ENCODE measurements around the gene PPA2. TPM values are rescaled to one million over a fixed set of nuclear protein-coding genes. Genes with fewer than 3 reads are reported as not detected.

The PPA2 gene
- total RNA-seq, 1 experiment from 2014 or later: 86.6 TPM

DNA sequence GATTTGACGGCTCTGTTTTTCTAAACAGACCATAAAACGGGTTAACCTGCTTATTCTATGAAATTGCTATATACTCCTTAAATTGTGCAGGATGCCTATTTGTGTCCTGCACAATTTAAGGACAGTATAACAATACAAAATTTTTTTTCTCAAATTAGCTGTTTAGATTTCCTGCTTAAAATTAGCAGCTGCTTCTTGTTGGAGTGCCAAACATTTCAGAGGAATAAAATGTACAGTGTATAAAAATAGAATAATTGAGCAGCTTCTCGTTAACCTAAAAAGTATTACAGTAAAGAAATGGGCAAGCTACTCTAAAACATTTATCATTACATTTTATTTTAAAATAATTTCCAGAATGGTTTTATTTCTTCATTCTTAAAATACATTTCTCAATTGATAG, 100.5 kb downstream of the PPA2 start:
- intact Hi-C loops (cut with micrococcal nuclease; ENCODE audit: unreplicated experiment): no loop called here
- Mint-ChIP-seq H3K27ac (ENCODE audit: unreplicated experiment) (no peak overlapping the region), H3K36me3 (ENCODE audit: insufficient read depth, unreplicated experiment) (peaks cover 5% of the 10 kb centered on the region), H3K4me3 (ENCODE audit: low read depth, unreplicated experiment) (no peak overlapping the region), H3K27me3 (ENCODE audit: unreplicated experiment) (no peaks in the 10 kb centered on the region), H3K9me3 (ENCODE audit: low read depth, unreplicated experiment) (no peaks in the 10 kb centered on the region), H3K4me1 (ENCODE audit: low read depth, unreplicated experiment) (no peaks in the 10 kb centered on the region)
- no peak for TF ChIP-seq CTCF (IDR thresholded peaks at IDR 0.05; ENCODE audit: unreplicated experiment)
- BruUV-seq (replicated peaks): no TSS peak
- DNase-seq: no peak
- CTCF ChIA-PET: no interaction called here

GRCh38 chr4:105369988-105370387, 103.9 kb downstream of the PPA2 start:
- TF ChIP-seq CTCF (IDR thresholded peaks at IDR 0.05; ENCODE audit: unreplicated experiment): no peak
- Mint-ChIP-seq H3K36me3 (ENCODE audit: insufficient read depth, unreplicated experiment) (peaks cover 10% of the 10 kb centered on the region), H3K4me1 (ENCODE audit: low read depth, unreplicated experiment) (no peaks in the 10 kb centered on the region), H3K9me3 (ENCODE audit: low read depth, unreplicated experiment) (peaks cover 5% of the 10 kb centered on the region), H3K27me3 (ENCODE audit: unreplicated experiment) (no peaks in the 10 kb centered on the region), H3K27ac (ENCODE audit: unreplicated experiment) (no peak overlapping the region), H3K4me3 (ENCODE audit: low read depth, unreplicated experiment) (no peak overlapping the region)
- no TSS peak for BruUV-seq (replicated peaks)
- DNase-seq: no peak
- CTCF ChIA-PET: no interaction called here
- intact Hi-C loops (cut with micrococcal nuclease; ENCODE audit: unreplicated experiment): no loop called here

DNA sequence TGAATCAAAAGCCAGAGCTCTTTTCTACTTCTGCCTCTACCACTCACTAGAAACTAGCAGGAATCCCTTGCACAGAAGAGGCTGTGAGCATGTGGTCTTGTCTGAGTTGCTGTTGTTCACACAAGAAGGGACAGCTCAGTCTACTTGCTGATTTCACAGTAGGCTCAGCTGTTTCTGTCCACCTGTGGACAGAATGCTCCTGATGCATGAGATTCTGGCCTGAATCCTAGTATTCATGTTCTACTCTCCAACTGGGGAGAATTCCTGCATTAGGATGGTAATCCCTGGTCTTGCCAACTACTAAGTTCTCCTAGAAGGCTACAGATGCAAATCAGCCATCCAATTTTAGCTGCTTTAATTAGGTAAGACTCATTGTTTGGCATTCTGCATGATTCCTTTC, 112.8 kb downstream of the PPA2 start:
- Mint-ChIP-seq H3K27ac (ENCODE audit: unreplicated experiment) (no peak overlapping the region), H3K36me3 (ENCODE audit: insufficient read depth, unreplicated experiment) (no peaks in the 10 kb centered on the region), H3K4me1 (ENCODE audit: low read depth, unreplicated experiment) (no peaks in the 10 kb centered on the region), H3K27me3 (ENCODE audit: unreplicated experiment) (no peaks in the 10 kb centered on the region), H3K4me3 (ENCODE audit: low read depth, unreplicated experiment) (no peak overlapping the region), H3K9me3 (ENCODE audit: low read depth, unreplicated experiment) (no peaks in the 10 kb centered on the region)
- intact Hi-C loops (cut with micrococcal nuclease; ENCODE audit: unreplicated experiment): no loop called here
- CTCF ChIA-PET: no interaction called here
- DNase-seq: no peak
- TF ChIP-seq CTCF (IDR thresholded peaks at IDR 0.05; ENCODE audit: unreplicated experiment): no peak
- BruUV-seq (replicated peaks): no TSS peak

GRCh38 chr4:105357258-105357980, 116.4 kb downstream of the PPA2 start:
- no peaks in the 10 kb centered on the region for H3K27me3 Mint-ChIP-seq (ENCODE audit: unreplicated experiment)
- no peak for DNase-seq
- intact Hi-C loops (cut with micrococcal nuclease; ENCODE audit: unreplicated experiment): no loop called here
- H3K4me1 Mint-ChIP-seq (ENCODE audit: low read depth, unreplicated experiment): no peaks in the 10 kb centered on the region
- TF ChIP-seq CTCF (IDR thresholded peaks at IDR 0.05; ENCODE audit: unreplicated experiment): no peak
- BruUV-seq (replicated peaks): no TSS peak
- H3K4me3 Mint-ChIP-seq (ENCODE audit: low read depth, unreplicated experiment): no peak overlapping the region
- CTCF ChIA-PET: no interaction called here
- no peaks in the 10 kb centered on the region for H3K36me3 Mint-ChIP-seq (ENCODE audit: insufficient read depth, unreplicated experiment)
- H3K27ac Mint-ChIP-seq (ENCODE audit: unreplicated experiment): no peak overlapping the region
- H3K9me3 Mint-ChIP-seq (ENCODE audit: low read depth, unreplicated experiment): no peaks in the 10 kb centered on the region

All from Calu3 (cell line).